Left renal cortex interstitium (tissue), 4 donors: ENCODE data around the gene ARMC9. TPM values are rescaled to one million over a fixed set of nuclear protein-coding genes. Genes with fewer than 3 reads are reported as not detected.

Experiments used
- DNase-seq, 4 donors: peaks; one replicate each; pipeline ENCODE4 v3.0.0-alpha.2; 2013; ENCODE audit warnings: low read depth in 4 of 4, low spot score in 2 of 4, missing footprints in 1 of 4
- polyA plus RNA-seq, 4 donors: library from polyadenylated mRNA; unstranded; fragments of 120-200 nt; gene quantifications; one replicate each; pipeline ENCODE4 v1.2.1, GENCODE V29; 2013; ENCODE audit not compliant: insufficient read length in 4 of 4

Gene ARMC9
- polyA plus RNA-seq, 4 donors: 23.9 to 36.5 (median 28.8) TPM

GRCh38 chr2:231200805-231201474 lies 2.5 kb downstream of the ARMC9 start:
- DNase-seq: no peak

- no peak for DNase-seq
Measured at GRCh38 chr2:231201475-231201814, 3.0 kb downstream of the ARMC9 start.

GRCh38 chr2:231203087-231203486 lies 4.7 kb downstream of the ARMC9 start:
- no peak for DNase-seq

GRCh38 chr2:231204146-231204545 lies 5.7 kb downstream of the ARMC9 start:
- DNase-seq: no peak

GRCh38 chr2:231204581-231204980 lies 6.2 kb downstream of the ARMC9 start:
- DNase-seq: no peak

GRCh38 chr2:231207734-231208133 lies 9.3 kb downstream of the ARMC9 start:
- DNase-seq: no peak

- no peak for DNase-seq
Measured at GRCh38 chr2:231210782-231211181, 12.4 kb downstream of the ARMC9 start.

- DNase-seq: no peak
Measured at GRCh38 chr2:231211486-231211885, 13.1 kb downstream of the ARMC9 start.

GRCh38 chr2:231212329-231212845 lies 14.0 kb downstream of the ARMC9 start:
- DNase-seq: no peak

GRCh38 chr2:231213931-231214642 lies 15.7 kb downstream of the ARMC9 start:
- DNase-seq: no peak

GRCh38 chr2:231218366-231218765 lies 19.9 kb downstream of the ARMC9 start:
- no peak for DNase-seq

- no peak for DNase-seq
Measured at GRCh38 chr2:231219289-231219688, 20.9 kb downstream of the ARMC9 start.

- DNase-seq: no peak
Measured at GRCh38 chr2:231221761-231222160, 23.3 kb downstream of the ARMC9 start.

- DNase-seq: no peak
Measured at GRCh38 chr2:231222318-231223000, 24.0 kb downstream of the ARMC9 start.

- no peak for DNase-seq
Measured at GRCh38 chr2:231223001-231223375, 24.6 kb downstream of the ARMC9 start.

GRCh38 chr2:231223458-231223976 lies 25.1 kb downstream of the ARMC9 start:
- no peak for DNase-seq

- peak in 3 of 4 donors; percentile 34 to 68 (median 46) for DNase-seq
Measured at GRCh38 chr2:231227310-231228162, 29.1 kb downstream of the ARMC9 start.

- no peak for DNase-seq
Measured at GRCh38 chr2:231228223-231228622, 29.8 kb downstream of the ARMC9 start.

GRCh38 chr2:231228974-231229529 lies 30.6 kb downstream of the ARMC9 start:
- DNase-seq: no peak

GRCh38 chr2:231235217-231235616 lies 36.8 kb downstream of the ARMC9 start:
- DNase-seq: no peak
